Measurements from ENCODE around the gene GNAQ.

GNAQ gene

DNA sequence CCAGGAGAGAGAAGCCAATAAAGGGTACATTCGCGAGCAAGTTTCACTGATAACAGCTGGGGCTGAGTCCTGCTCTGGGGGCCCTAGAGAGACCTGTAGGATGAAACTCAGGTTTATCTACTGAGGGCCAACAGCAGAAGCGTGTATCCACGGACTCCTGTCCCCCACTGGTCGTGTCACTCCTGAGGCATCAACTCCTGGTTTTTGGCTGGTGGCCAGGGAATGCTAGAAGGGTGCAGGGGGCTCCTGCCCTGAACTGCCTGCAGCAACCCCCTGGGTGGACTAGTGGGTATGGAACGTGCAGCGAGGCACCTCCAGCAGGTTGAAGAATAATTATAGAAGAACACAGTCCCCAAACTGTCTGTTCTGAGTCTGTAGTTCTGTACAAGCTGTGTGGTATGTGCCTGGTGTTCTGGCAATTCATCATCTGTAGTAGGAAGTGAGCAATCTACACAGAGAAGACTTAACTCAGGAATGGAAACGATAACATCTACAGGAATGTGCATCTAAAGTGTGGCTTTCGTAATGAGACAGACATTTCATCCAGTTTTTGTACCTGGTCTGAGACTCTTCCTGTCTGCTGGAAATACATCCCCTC lies 319.0 kb downstream of the GNAQ start:
- H3K27ac ChIP-seq: peak overlapping the region; percentile 75
- no peak overlapping the region for H3K4me3 ChIP-seq (ENCODE audit: low read depth, low read length)
- no peaks in the 10 kb centered on the region for H3K36me3 ChIP-seq (replicated peaks)
- no peaks in the 10 kb centered on the region for H3K27me3 ChIP-seq (replicated peaks)
- peak; percentile 84 for DNase-seq
- TF ChIP-seq, protein P1, sequence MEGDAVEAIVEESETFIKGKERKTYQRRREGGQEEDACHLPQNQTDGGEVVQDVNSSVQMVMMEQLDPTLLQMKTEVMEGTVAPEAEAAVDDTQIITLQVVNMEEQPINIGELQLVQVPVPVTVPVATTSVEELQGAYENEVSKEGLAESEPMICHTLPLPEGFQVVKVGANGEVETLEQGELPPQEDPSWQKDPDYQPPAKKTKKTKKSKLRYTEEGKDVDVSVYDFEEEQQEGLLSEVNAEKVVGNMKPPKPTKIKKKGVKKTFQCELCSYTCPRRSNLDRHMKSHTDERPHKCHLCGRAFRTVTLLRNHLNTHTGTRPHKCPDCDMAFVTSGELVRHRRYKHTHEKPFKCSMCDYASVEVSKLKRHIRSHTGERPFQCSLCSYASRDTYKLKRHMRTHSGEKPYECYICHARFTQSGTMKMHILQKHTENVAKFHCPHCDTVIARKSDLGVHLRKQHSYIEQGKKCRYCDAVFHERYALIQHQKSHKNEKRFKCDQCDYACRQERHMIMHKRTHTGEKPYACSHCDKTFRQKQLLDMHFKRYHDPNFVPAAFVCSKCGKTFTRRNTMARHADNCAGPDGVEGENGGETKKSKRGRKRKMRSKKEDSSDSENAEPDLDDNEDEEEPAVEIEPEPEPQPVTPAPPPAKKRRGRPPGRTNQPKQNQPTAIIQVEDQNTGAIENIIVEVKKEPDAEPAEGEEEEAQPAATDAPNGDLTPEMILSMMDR (IDR thresholded peaks at IDR 0.05; ENCODE audit: low read depth, low read length, missing control alignments): no peak
- in situ Hi-C loops (cut with HindIII; ENCODE audit: low pct_ligation_motif_present, low sequenced_read_pairs): no loop called here

DNA sequence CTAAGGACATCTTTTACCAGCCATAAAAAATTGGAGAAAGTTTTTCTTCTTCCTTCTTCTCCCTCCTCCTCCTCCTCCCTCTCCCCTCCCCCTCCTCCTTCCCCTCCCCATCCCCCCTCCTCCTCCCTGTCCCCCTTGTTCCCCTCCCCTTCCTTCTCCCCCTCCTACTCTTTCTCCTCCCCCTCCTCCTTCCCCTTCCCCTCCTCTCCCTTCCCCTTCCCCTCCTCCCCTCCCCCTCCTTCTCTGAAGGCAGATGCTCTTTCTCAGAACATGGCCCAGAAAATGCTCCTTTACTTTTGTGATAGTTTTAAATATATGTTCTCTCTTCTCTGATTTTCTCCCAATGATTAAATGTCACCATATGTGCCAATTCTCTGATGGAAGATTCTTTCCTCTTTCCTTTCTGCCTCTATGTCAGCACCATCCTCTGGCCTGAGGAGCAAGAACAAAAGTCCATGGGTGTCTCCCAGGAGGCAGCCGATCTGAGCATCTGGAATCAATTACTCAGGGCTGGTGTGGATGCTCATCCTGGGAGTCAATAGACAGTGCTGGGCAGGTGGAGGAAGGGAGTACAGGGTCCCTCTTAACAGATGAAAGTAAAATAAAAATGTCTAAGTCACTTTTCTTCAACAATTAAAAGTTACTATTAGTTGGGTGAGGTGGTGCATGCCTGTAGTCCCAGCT lies 320.5 kb downstream of the GNAQ start:
- TF ChIP-seq, protein P1 (IDR thresholded peaks at IDR 0.05; ENCODE audit: low read depth, low read length, missing control alignments): no peak
- in situ Hi-C loops (cut with HindIII; ENCODE audit: low pct_ligation_motif_present, low sequenced_read_pairs): no loop called here
- no peak for DNase-seq
- no peaks in the 10 kb centered on the region for H3K36me3 ChIP-seq (replicated peaks)
- no peak overlapping the region for H3K4me3 ChIP-seq (ENCODE audit: low read depth, low read length)
- no peak overlapping the region for H3K27ac ChIP-seq
- H3K27me3 ChIP-seq (replicated peaks): no peaks in the 10 kb centered on the region

DNA sequence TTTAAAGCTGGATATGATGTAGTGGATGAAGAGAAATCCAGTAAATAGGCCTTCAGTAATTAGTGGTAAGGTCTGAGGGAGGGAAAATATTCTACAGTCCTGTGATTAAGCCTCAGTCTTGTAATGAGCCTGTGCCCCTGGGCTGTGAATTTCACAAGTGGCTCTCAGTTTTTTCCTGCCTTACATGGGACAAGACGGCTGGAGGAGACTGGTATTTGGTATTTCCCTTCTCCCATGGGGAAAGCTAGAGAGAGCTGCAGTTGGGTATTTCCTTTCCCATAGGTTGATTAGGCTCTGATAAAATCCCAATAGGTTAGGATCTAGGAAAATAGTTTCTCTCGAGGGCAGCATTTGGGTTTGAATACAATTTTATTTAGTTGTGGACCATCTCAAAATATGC lies 321.3 kb downstream of the GNAQ start:
- Histone ChIP-seq H3K27ac (peak overlapping the region; percentile 89), H3K27me3 (replicated peaks) (no peaks in the 10 kb centered on the region), H3K4me3 (ENCODE audit: low read depth, low read length) (no peak overlapping the region), H3K36me3 (replicated peaks) (no peaks in the 10 kb centered on the region)
- no peak for DNase-seq
- TF ChIP-seq, protein P1 (IDR thresholded peaks at IDR 0.05; ENCODE audit: low read depth, low read length, missing control alignments): no peak
- in situ Hi-C loops (cut with HindIII; ENCODE audit: low pct_ligation_motif_present, low sequenced_read_pairs): no loop called here

DNA sequence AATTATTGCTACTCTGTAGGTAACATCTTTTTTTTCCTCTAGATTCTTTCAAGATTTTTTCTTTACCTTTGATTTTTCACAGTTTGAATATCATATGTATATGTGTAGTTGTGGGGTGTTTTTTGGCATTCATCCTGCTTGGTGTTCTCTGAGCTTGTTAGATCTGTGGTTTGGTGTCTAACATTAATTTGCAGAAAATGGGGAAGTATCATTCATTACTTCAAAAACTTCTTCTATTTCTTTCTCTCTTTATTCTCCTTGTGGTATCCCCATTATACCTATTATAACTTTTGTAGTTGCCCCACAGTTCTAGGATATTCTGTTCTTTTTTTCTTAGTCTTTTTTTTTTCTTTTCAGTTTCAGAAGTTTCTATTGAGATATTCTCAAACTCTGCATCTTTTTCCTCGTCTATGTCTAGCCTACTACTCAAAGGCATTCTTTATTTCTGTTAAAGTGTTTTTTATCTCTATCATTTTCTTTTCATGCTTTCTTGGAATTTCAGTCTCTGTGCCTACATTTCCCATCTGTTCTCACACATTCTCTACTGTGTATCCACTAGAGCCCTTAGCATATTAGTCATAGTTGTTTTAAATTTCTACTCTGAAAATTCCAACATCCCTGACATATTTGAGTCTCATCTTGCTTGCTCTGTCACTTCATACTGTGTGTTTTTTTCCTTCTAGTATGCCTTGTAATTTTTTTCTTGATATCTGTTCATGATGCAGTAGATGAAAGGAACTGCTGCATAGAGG lies 323.4 kb downstream of the GNAQ start:
- TF ChIP-seq, protein P1 (IDR thresholded peaks at IDR 0.05; ENCODE audit: low read depth, low read length, missing control alignments): no peak
- in situ Hi-C loops (cut with HindIII; ENCODE audit: low pct_ligation_motif_present, low sequenced_read_pairs): no loop called here

DNA sequence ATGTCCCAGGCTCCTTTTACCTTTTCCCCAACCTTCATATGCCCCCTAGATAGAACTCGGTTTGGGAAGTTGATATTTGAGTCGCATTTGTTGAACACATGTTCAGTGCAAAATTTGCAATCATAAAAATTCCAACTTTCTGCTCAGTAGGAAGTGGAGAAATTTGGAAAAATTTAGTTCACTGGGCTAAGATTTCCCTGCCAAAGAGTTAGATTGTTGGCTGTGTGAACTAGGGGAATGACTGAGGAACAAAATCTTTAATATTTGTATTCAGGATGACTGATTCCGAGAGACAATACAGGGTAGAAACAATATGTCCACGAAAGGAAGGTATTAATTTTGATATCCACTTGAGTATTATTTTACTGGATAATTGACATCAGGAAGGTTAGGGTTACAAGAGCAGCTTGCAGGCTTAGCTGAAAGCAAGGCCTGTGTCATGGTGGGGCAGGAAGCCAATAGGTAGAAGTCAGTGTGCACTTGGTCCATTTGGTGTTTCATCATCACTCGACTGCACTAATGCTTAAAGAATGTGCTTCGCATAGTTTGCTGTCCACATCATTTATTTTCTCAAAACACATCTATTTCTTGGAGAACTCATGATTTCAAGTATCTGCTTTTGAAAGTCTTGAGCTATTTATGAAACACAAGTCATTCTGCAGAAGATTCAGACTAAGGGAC lies 324.1 kb downstream of the GNAQ start:
- DNase-seq: peak; percentile 97
- no peaks in the 10 kb centered on the region for H3K27me3 ChIP-seq (replicated peaks)
- TF ChIP-seq, protein P1 (IDR thresholded peaks at IDR 0.05; ENCODE audit: low read depth, low read length, missing control alignments): no peak
- in situ Hi-C loops (cut with HindIII; ENCODE audit: low pct_ligation_motif_present, low sequenced_read_pairs): no loop called here
- no peak overlapping the region for H3K4me3 ChIP-seq (ENCODE audit: low read depth, low read length)
- peak overlapping the region; percentile 89 for H3K27ac ChIP-seq
- H3K36me3 ChIP-seq (replicated peaks): no peaks in the 10 kb centered on the region

More for the DNA sequence above, 323.4 kb downstream of the GNAQ start:
- H3K36me3 ChIP-seq (replicated peaks): no peaks in the 10 kb centered on the region
- H3K27ac ChIP-seq: peak overlapping the region; percentile 89
- no peaks in the 10 kb centered on the region for H3K27me3 ChIP-seq (replicated peaks)
- DNase-seq: peak; percentile 41
- H3K4me3 ChIP-seq (ENCODE audit: low read depth, low read length): no peak overlapping the region
